Neutrophil (primary cell): ENCODE data around the gene CACNA2D4.

Experiments used
- H3K27ac ChIP-seq: fragments of 200-600 bp; sonication (generic); 2 replicates; pipeline ENCODE4 v1.5.1; 2016; ENCODE audit warnings: mild to moderate bottlenecking, moderate library complexity
- H3K27me3 ChIP-seq: fragments of 200-600 bp; sonication (generic); 2 replicates; pipeline ENCODE4 v1.6.0; 2016; ENCODE audit warnings: mild to moderate bottlenecking
- H3K36me3 ChIP-seq: fragments of 200-600 bp; sonication (generic); 2 replicates; pipeline ENCODE4 v1.5.1; 2017
- H3K4me1 ChIP-seq, 2 experiments: fragments of 200-600 bp in 1 of 2; sonication (generic) in 1 of 2; 1 replicate in 1 of 2; 2 replicates in 1 of 2; pipeline versions ENCODE4 v1.5.1 to v1.6.1; 2013 to 2016; ENCODE audit warnings: low read depth in 1 of 2, low read length in 1 of 2, mild to moderate bottlenecking in 1 of 2, moderate library complexity in 1 of 2; ENCODE audit not compliant: control insufficient read depth in 1 of 2, insufficient read depth in 1 of 2
- H3K4me3 ChIP-seq, 2 experiments: fragments of 200-600 bp in 1 of 2; sonication (generic) in 1 of 2; 1 replicate in 1 of 2; 2 replicates in 1 of 2; pipeline ENCODE4 v1.5.1; 2013 to 2016; ENCODE audit warnings: low read depth in 1 of 2, low read length in 1 of 2, mild to moderate bottlenecking in 1 of 2, moderate library complexity in 1 of 2
- H3K9me3 ChIP-seq: fragments of 200-600 bp; sonication (generic); 2 replicates; pipeline ENCODE4 v1.5.1; 2016
- TF ChIP-seq, protein P1 (sequence below): fragments of 200-600 bp; sonication (generic); IDR thresholded peaks from 2 replicates; pipeline ENCODE4 v1.5.1; 2016; ENCODE audit warnings: antibody characterized with exemption

Gene CACNA2D4

DNA sequence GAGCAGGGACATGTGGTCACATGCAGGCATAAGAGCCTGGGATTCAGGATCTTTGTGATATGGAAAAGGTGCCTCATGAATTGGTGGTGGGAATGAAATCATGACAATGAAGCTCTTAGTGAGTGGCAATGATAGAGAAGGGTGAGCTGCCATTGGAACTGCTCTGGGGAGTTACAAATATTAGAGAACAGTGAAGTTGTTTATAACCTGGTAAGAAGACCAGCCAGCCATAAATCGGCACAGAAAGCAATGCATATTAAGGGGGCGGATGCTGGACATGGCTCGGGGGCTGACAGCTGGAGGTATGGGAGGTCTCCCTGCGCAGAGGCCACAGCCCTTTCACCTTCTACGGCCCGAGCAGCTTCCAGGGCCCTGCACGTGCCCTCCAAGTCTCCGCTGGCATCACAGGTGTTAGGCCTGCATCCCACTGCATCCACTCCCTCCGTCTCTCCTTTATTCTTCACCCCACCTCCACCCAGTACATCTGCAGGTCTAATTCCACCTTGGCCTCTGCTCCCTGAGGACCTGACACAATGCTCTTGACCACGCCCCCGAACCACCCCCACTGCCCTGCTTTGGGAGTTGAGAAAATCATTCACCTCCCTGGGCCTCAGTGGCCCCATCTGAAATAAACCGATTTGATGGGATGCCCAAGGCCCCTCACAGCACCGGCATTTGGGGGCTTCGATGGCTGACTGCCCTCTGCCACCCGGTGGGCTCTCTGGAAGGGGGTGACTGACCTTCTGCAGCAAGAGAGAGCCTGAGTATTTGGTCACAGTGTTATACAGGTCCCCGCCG lies 4.1 kb downstream of the CACNA2D4 start:
- TF ChIP-seq, protein P1, sequence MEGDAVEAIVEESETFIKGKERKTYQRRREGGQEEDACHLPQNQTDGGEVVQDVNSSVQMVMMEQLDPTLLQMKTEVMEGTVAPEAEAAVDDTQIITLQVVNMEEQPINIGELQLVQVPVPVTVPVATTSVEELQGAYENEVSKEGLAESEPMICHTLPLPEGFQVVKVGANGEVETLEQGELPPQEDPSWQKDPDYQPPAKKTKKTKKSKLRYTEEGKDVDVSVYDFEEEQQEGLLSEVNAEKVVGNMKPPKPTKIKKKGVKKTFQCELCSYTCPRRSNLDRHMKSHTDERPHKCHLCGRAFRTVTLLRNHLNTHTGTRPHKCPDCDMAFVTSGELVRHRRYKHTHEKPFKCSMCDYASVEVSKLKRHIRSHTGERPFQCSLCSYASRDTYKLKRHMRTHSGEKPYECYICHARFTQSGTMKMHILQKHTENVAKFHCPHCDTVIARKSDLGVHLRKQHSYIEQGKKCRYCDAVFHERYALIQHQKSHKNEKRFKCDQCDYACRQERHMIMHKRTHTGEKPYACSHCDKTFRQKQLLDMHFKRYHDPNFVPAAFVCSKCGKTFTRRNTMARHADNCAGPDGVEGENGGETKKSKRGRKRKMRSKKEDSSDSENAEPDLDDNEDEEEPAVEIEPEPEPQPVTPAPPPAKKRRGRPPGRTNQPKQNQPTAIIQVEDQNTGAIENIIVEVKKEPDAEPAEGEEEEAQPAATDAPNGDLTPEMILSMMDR, result no peak
- Histone ChIP-seq H3K36me3 (peaks cover 3% of the 10 kb centered on the region), H3K27me3 (peaks cover 16% of the 10 kb centered on the region), H3K9me3 (no peaks in the 10 kb centered on the region), H3K27ac (no peak overlapping the region), H3K4me1 (peaks cover 20 to 25% of the 10 kb centered on the region in 2 experiments), H3K4me3 (no peak overlapping the region)

GRCh38 chr12:1913377-1914113 lies 4.9 kb downstream of the CACNA2D4 start:
- Histone ChIP-seq H3K36me3 (no peaks in the 10 kb centered on the region), H3K27ac (no peak overlapping the region), H3K27me3 (peaks cover 24% of the 10 kb centered on the region), H3K4me1 (peaks cover 12 to 17% of the 10 kb centered on the region in 2 experiments), H3K9me3 (no peaks in the 10 kb centered on the region), H3K4me3 (no peak overlapping the region)
- TF ChIP-seq, protein P1, result no peak

GRCh38 chr12:1912580-1913376 lies 5.7 kb downstream of the CACNA2D4 start:
- Histone ChIP-seq H3K27me3 (peaks cover 32% of the 10 kb centered on the region), H3K4me1 (peaks cover 10 to 17% of the 10 kb centered on the region in 2 experiments), H3K4me3 (no peak overlapping the region), H3K36me3 (no peaks in the 10 kb centered on the region), H3K9me3 (no peaks in the 10 kb centered on the region), H3K27ac (no peak overlapping the region)
- TF ChIP-seq, protein P1, result no peak

DNA sequence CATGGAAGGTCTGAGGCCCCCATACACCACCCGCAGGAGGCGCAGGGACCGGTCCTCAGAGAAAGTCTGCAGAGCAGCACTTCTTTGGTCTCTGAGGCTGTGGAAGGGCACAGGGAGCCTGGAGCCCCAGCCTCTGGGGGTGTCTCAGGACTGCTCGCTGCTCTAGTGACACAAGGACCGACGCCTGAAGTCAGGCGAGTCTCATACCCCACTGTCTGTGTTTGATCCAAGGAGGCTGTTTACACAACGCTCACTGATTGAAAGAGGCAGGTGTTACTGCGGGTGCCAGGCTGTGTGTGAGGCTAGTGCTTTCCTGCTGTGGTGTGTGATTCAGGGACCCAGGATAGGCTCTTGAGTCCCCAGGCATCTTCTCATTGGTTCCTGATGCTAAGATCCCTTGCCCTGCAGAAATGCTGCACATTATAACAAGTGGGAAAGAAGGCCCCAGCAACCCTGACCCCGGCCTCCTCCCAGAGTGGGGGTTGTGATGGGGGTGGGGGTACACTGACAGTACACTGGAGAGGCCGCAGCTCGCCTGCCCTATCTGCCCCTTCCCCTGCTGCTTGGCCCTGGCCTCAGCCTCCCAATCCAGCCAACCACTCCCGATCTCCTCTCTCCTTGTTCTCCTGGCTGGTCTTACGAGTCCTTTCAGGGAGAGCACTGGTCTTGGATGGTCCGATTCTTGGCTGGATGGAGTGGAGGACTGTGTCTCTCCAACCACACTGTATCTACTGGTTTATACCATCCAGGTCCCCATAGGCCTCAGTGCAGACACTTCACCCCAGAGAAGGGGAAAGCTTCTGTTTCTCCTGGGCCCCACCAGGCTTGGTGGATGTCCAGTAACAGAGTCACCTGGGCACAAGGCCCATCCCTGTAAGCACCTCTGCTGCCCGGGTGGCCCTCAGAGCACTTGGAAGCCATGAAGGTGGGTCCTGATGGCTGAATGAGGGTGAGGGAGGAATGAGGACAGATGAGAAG lies 6.6 kb downstream of the CACNA2D4 start:
- TF ChIP-seq, protein P1, result no peak
- Histone ChIP-seq H3K36me3 (no peaks in the 10 kb centered on the region), H3K27ac (no peak overlapping the region), H3K4me3 (no peak overlapping the region), H3K4me1 (peaks cover under 1 to 12% of the 10 kb centered on the region in 2 experiments), H3K27me3 (peaks cover 40% of the 10 kb centered on the region), H3K9me3 (no peaks in the 10 kb centered on the region)
